Trophoblast cell (in vitro differentiated cells and primary cell): Measurements from ENCODE around the gene HOXC5.
A peak's percentile ranks its signal among the peaks of the same experiment; 100 is the strongest.

Source experiments
- DNase-seq, 2 donors: peaks; one replicate each; pipeline ENCODE4 v3.0.0-alpha.2; 2016
- H2AFZ ChIP-seq: 2 replicates; pipeline ENCODE4 v1.6.1; 2013; ENCODE audit warnings: low read length, moderate library complexity, mild to moderate bottlenecking; ENCODE audit not compliant: insufficient read depth, poor library complexity
- H2AK5ac ChIP-seq: 2 replicates; pipeline ENCODE4 v1.6.1; 2013; ENCODE audit warnings: mild to moderate bottlenecking, low read length
- H2BK120ac ChIP-seq: 2 replicates; pipeline ENCODE4 v1.6.1; 2013; ENCODE audit warnings: low read length, mild to moderate bottlenecking, moderate library complexity; ENCODE audit not compliant: insufficient read depth, poor library complexity
- H2BK12ac ChIP-seq: 2 replicates; pipeline ENCODE4 v1.6.1; 2013; ENCODE audit warnings: mild to moderate bottlenecking, low read length, moderate library complexity
- H2BK5ac ChIP-seq: 2 replicates; pipeline ENCODE4 v1.6.1; 2013; ENCODE audit warnings: low read length, low read depth, moderate library complexity, mild to moderate bottlenecking; ENCODE audit not compliant: poor library complexity
- H3K14ac ChIP-seq: 2 replicates; pipeline ENCODE4 v1.6.1; 2013; ENCODE audit warnings: mild to moderate bottlenecking, low read length
- H3K18ac ChIP-seq: 2 replicates; pipeline ENCODE4 v1.6.1; 2013; ENCODE audit warnings: mild to moderate bottlenecking, low read length
- H3K23ac ChIP-seq: 2 replicates; pipeline ENCODE4 v1.6.1; 2013; ENCODE audit warnings: low read length
- H3K27ac ChIP-seq: 2 replicates; pipeline ENCODE4 v1.5.1; 2013; ENCODE audit warnings: low read depth, mild to moderate bottlenecking, inconsistent platforms, low read length, moderate library complexity
- H3K27me3 ChIP-seq: 2 replicates; pipeline ENCODE4 v1.6.1; 2013; ENCODE audit warnings: inconsistent platforms, mild to moderate bottlenecking, low read length, moderate library complexity; ENCODE audit not compliant: insufficient read depth
- H3K36me3 ChIP-seq, 2 experiments: 1 replicate in 1 of 2; 2 replicates in 1 of 2; pipeline ENCODE4 v1.6.1; 2013; ENCODE audit warnings: low read length in 2 of 2, mild to moderate bottlenecking in 2 of 2, moderate library complexity in 1 of 2; ENCODE audit not compliant: insufficient read depth in 2 of 2, control insufficient read depth in 1 of 2
- H3K4ac ChIP-seq: 2 replicates; pipeline ENCODE4 v1.6.1; 2013; ENCODE audit warnings: low read depth, mild to moderate bottlenecking, low read length, moderate library complexity
- H3K4me1 ChIP-seq, 2 experiments: 1 replicate in 1 of 2; 2 replicates in 1 of 2; pipeline ENCODE4 v1.6.1; 2013; ENCODE audit warnings: low read length in 2 of 2, mild to moderate bottlenecking in 2 of 2, moderate library complexity in 1 of 2; ENCODE audit not compliant: insufficient read depth in 2 of 2, control insufficient read depth in 1 of 2
- H3K4me2 ChIP-seq: 2 replicates; pipeline ENCODE4 v1.6.1; 2013; ENCODE audit warnings: inconsistent platforms, mild to moderate bottlenecking, low read length, moderate library complexity
- H3K4me3 ChIP-seq: 2 replicates; pipeline ENCODE4 v1.5.1; 2013; ENCODE audit warnings: mild to moderate bottlenecking, low read depth, low read length, inconsistent platforms
- H3K79me1 ChIP-seq: one replicate; pipeline ENCODE4 v1.6.1; 2013; ENCODE audit warnings: low read length
- H3K79me2 ChIP-seq: 2 replicates; pipeline ENCODE4 v1.6.1; 2013; ENCODE audit warnings: low read length, mild to moderate bottlenecking; ENCODE audit not compliant: control insufficient read depth, insufficient read depth, poor library complexity
- H3K9ac ChIP-seq: 2 replicates; pipeline ENCODE4 v1.6.1; 2013; ENCODE audit warnings: mild to moderate bottlenecking, low read length
- H3K9me3 ChIP-seq: 2 replicates; pipeline ENCODE4 v1.6.1; 2013; ENCODE audit warnings: low read depth, mild to moderate bottlenecking, control low read depth, inconsistent platforms, low read length; ENCODE audit not compliant: insufficient read depth
- H4K12ac ChIP-seq: 2 replicates; pipeline ENCODE4 v1.6.1; 2013; ENCODE audit warnings: low read depth, mild to moderate bottlenecking, low read length, moderate library complexity
- H4K8ac ChIP-seq: 2 replicates; pipeline ENCODE4 v1.6.1; 2013; ENCODE audit warnings: low read depth, mild to moderate bottlenecking, low read length, moderate library complexity
- H4K91ac ChIP-seq: one replicate; pipeline ENCODE4 v1.6.1; 2013; ENCODE audit warnings: low read depth, mild to moderate bottlenecking, low read length, moderate library complexity
- WGBS: extraction: QIAGEN DNeasy Blood & Tissue Kit; methylation state at CpG from one replicate; pipeline ENCODE4 v1.1.7; 2013; ENCODE audit warnings: missing lambda C conversion rate; ENCODE audit not compliant: insufficient read length, insufficient coverage; ENCODE audit errors: extremely low coverage; 5-methylcytosine and 5-hydroxymethylcytosine counted together

Gene HOXC5

DNA sequence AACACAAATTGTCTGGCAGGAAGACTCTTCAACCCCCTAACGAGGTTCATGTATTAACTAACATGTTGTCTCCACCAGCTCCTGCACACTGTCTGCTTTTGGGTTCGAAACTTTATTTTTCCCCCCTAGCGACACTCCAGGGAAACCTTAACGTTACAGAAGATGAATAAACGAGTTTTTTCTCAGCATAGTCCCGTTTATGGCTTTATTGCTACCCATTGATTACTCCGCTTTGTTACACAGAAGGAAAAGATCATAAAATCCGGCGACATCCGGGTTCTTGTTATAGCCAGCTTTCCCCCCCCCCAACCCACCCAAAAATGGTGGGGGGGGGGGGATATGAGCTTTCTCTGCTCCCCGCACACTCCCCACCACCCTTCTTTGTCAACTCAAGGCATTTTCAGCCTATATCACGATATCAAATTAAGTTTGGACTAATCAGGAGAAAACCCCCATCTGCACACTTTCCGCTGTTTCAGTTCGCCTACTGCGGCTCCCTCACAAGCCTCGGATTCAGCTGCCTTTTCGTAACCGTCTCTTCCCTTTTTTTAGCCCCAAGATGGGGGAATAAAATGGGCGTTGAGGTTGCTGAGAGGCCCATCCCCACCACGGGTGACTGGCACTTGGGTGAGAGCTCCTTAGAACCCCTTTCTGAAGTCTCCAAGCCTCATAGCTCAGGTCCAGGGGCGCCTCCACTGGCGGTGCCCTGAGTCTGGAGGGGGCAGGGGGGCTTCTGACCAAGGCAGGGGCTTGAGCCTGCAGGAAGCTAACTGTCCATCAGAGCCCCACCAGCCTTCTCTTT lies 6.0 kb upstream of the HOXC5 start:
- Histone ChIP-seq H2BK5ac (no peak overlapping the region), H2AK5ac (no peak overlapping the region), H4K91ac (no peak overlapping the region), H3K79me2 (no peaks in the 10 kb centered on the region), H3K36me3 (no peaks in the 10 kb centered on the region), H2BK12ac (no peak overlapping the region), H2AFZ (no peak overlapping the region), H3K9me3 (peaks cover 4% of the 10 kb centered on the region), H3K23ac (no peak overlapping the region), H3K4me1 (peaks cover 3 to 5% of the 10 kb centered on the region in 2 experiments), H2BK120ac (no peak overlapping the region), H3K9ac (no peak overlapping the region), H4K8ac (no peak overlapping the region), H3K79me1 (no peaks in the 10 kb centered on the region), H3K14ac (no peak overlapping the region), H3K27me3 (peaks cover 84% of the 10 kb centered on the region), H4K12ac (no peak overlapping the region), H3K18ac (no peak overlapping the region), H3K4ac (no peak overlapping the region), H3K4me3 (no peak overlapping the region), H3K27ac (no peak overlapping the region), H3K4me2 (no peak overlapping the region)
- no peak for DNase-seq
- no CpG with 5 or more reads among the region's 22 CpGs for WGBS

DNA sequence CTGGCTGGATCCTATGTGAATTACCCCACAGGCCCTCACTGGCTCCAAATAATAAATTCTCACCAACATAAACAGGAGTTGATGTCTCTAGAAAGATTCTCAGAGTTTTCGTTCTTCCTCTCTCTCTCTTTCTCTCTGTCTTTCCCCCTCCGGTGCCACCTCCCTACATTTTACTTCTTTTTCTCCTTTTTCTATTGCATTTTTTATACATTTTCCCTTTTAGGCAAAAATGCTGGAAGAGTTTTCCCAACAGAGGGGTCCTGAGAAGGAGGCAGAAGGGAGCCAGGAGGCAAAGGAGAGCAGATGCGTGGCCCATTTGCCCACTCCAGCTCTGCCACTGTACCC lies 5.4 kb upstream of the HOXC5 start:
- no peak overlapping the region for H3K4me3 ChIP-seq
- no peak overlapping the region for H2BK120ac ChIP-seq
- H3K23ac ChIP-seq: no peak overlapping the region
- H3K4me2 ChIP-seq: no peak overlapping the region
- no peak overlapping the region for H4K8ac ChIP-seq
- H4K12ac ChIP-seq: no peak overlapping the region
- no peak overlapping the region for H3K14ac ChIP-seq
- no peak for DNase-seq
- WGBS: 100% methylated on average over 1 of the region's 3 CpGs
- no peaks in the 10 kb centered on the region for H3K79me1 ChIP-seq
- H3K18ac ChIP-seq: no peak overlapping the region
- no peak overlapping the region for H3K9ac ChIP-seq
- peaks cover 3 to 5% of the 10 kb centered on the region in 2 experiments for H3K4me1 ChIP-seq
- no peak overlapping the region for H3K27ac ChIP-seq
- H3K79me2 ChIP-seq: no peaks in the 10 kb centered on the region
- no peak overlapping the region for H2BK12ac ChIP-seq
- H2AK5ac ChIP-seq: no peak overlapping the region
- H3K27me3 ChIP-seq: peaks cover 85% of the 10 kb centered on the region
- H3K36me3 ChIP-seq: no peaks in the 10 kb centered on the region
- H4K91ac ChIP-seq: no peak overlapping the region
- peaks cover 4% of the 10 kb centered on the region for H3K9me3 ChIP-seq
- H2BK5ac ChIP-seq: no peak overlapping the region
- no peak overlapping the region for H2AFZ ChIP-seq
- H3K4ac ChIP-seq: no peak overlapping the region

DNA sequence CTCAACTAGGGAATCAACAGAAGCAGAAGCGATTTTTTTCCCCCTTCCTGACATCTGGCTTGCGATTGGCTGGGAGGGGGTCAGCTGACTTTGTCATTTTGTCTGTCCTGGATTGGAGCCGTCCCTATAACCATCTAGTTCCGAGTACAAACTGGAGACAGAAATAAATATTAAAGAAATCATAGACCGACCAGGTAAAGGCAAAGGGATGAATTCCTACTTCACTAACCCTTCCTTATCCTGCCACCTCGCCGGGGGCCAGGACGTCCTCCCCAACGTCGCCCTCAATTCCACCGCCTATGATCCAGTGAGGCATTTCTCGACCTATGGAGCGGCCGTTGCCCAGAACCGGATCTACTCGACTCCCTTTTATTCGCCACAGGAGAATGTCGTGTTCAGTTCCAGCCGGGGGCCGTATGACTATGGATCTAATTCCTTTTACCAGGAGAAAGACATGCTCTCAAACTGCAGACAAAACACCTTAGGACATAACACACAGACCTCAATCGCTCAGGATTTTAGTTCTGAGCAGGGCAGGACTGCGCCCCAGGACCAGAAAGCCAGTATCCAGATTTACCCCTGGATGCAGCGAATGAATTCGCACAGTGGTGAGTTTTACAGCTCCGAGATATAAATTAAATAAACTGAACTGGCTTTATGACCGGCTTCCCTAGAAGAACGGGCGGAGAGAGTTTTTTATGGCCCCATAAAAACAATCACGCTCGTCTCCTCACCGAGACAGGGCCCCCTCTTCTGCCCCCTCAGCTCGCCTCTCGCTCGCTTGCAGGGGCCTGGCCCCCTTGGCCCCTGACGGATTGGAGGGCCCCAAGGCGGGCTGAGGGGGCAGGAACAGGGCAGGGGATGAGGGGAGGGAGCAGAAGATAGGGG lies 4.3 kb upstream of the HOXC5 start, which contains the start of gene HOXC6:
HOXC6 (plus strand) TSS at position 127 of the 888 bp plus-strand sequence; CDS start at position 209, 82 bp downstream.
- H2AFZ ChIP-seq: no peak within 1 kb of the TSS
- no peak within 1 kb of the TSS for H4K8ac ChIP-seq

DNA sequence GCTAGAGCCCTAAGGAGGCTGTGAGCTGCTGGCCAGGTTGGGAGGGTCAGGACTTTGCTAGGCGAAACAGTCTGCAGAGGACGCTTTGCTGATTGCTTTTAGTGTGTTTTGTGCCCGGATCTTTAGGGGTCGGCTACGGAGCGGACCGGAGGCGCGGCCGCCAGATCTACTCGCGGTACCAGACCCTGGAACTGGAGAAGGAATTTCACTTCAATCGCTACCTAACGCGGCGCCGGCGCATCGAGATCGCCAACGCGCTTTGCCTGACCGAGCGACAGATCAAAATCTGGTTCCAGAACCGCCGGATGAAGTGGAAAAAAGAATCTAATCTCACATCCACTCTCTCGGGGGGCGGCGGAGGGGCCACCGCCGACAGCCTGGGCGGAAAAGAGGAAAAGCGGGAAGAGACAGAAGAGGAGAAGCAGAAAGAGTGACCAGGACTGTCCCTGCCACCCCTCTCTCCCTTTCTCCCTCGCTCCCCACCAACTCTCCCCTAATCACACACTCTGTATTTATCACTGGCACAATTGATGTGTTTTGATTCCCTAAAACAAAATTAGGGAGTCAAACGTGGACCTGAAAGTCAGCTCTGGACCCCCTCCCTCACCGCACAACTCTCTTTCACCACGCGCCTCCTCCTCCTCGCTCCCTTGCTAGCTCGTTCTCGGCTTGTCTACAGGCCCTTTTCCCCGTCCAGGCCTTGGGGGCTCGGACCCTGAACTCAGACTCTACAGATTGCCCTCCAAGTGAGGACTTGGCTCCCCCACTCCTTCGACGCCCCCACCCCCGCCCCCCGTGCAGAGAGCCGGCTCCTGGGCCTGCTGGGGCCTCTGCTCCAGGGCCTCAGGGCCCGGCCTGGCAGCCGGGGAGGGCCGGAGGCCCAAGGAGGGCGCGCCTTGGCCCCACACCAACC lies 3.1 kb upstream of the HOXC5 start:
- no peak overlapping the region for H4K91ac ChIP-seq
- H3K4ac ChIP-seq: no peak overlapping the region
- no peak overlapping the region for H3K4me2 ChIP-seq
- H3K4me1 ChIP-seq: peaks cover 3 to 5% of the 10 kb centered on the region in 2 experiments
- H3K23ac ChIP-seq: no peak overlapping the region
- H3K27ac ChIP-seq: no peak overlapping the region
- no peak overlapping the region for H2BK120ac ChIP-seq
- no peaks in the 10 kb centered on the region for H3K79me1 ChIP-seq
- WGBS: no CpG with 5 or more reads among the region's 53 CpGs
- H3K79me2 ChIP-seq: no peaks in the 10 kb centered on the region
- DNase-seq: no peak
- no peak overlapping the region for H2AK5ac ChIP-seq
- H3K27me3 ChIP-seq: peaks cover 85% of the 10 kb centered on the region
- H3K18ac ChIP-seq: no peak overlapping the region
- H3K36me3 ChIP-seq: no peaks in the 10 kb centered on the region
- H4K12ac ChIP-seq: no peak overlapping the region
- H2BK5ac ChIP-seq: no peak overlapping the region
- no peak overlapping the region for H4K8ac ChIP-seq
- H3K9ac ChIP-seq: no peak overlapping the region
- no peak overlapping the region for H3K4me3 ChIP-seq
- no peak overlapping the region for H2AFZ ChIP-seq
- peaks cover 4% of the 10 kb centered on the region for H3K9me3 ChIP-seq
- no peak overlapping the region for H2BK12ac ChIP-seq
- H3K14ac ChIP-seq: no peak overlapping the region

More for the DNA sequence above, 4.3 kb upstream of the HOXC5 start, which contains the start of gene HOXC6:
- peaks cover 3 to 5% of the 10 kb centered on the region in 2 experiments for H3K4me1 ChIP-seq
- WGBS: no CpG with 5 or more reads among the region's 36 CpGs
- H2BK5ac ChIP-seq: no peak within 1 kb of the TSS
- DNase-seq: peak; percentile 26 to 55
- H3K4me2 ChIP-seq: peak within 1 kb of the TSS; percentile 20
- no peak within 1 kb of the TSS for H3K23ac ChIP-seq
- H3K27ac ChIP-seq: no peak within 1 kb of the TSS
- H3K9me3 ChIP-seq: peaks cover 4% of the 10 kb centered on the region
- H3K9ac ChIP-seq: no peak within 1 kb of the TSS
- H4K91ac ChIP-seq: no peak within 1 kb of the TSS
- no peak within 1 kb of the TSS for H3K4me3 ChIP-seq
- no peaks in the 10 kb centered on the region for H3K36me3 ChIP-seq
- no peaks in the 10 kb centered on the region for H3K79me2 ChIP-seq
- H4K12ac ChIP-seq: no peak within 1 kb of the TSS
- no peaks in the 10 kb centered on the region for H3K79me1 ChIP-seq
- H3K18ac ChIP-seq: no peak within 1 kb of the TSS
- H2BK120ac ChIP-seq: no peak within 1 kb of the TSS
- no peak within 1 kb of the TSS for H2BK12ac ChIP-seq
- H2AK5ac ChIP-seq: no peak within 1 kb of the TSS
- no peak within 1 kb of the TSS for H3K4ac ChIP-seq
- peaks cover 84% of the 10 kb centered on the region for H3K27me3 ChIP-seq
- no peak within 1 kb of the TSS for H3K14ac ChIP-seq
